ENCODE results near the gene MLPH. TPM values are rescaled to one million over a fixed set of nuclear protein-coding genes. Genes with fewer than 3 reads are reported as not detected.

MLPH gene
- total RNA-seq, 1 donor from 2014 or later: not detected

GRCh38 chr2:237449193-237449881 is 37.7 kb upstream of the MLPH start:
- no peaks in the 10 kb centered on the region for H3K27me3 Mint-ChIP-seq (ENCODE audit: low read depth)
- H3K9me3 Mint-ChIP-seq: no peaks in the 10 kb centered on the region
- no peak for DNase-seq (ENCODE audit: low spot score)
- H3K36me3 Mint-ChIP-seq (ENCODE audit: low read depth): no peaks in the 10 kb centered on the region
- H3K4me3 Mint-ChIP-seq (ENCODE audit: low read depth): no peak overlapping the region
- intact Hi-C loops (cut with micrococcal nuclease): no loop called here
- H3K27ac Mint-ChIP-seq: no peak overlapping the region
- no peaks in the 10 kb centered on the region for H3K4me1 Mint-ChIP-seq (ENCODE audit: low read depth)

GRCh38 chr2:237450108-237450507 is 36.9 kb upstream of the MLPH start:
- H3K27ac Mint-ChIP-seq: no peak overlapping the region
- intact Hi-C loops (cut with micrococcal nuclease): no loop called here
- no peaks in the 10 kb centered on the region for H3K36me3 Mint-ChIP-seq (ENCODE audit: low read depth)
- no peaks in the 10 kb centered on the region for H3K27me3 Mint-ChIP-seq (ENCODE audit: low read depth)
- no peak for DNase-seq (ENCODE audit: low spot score)
- H3K9me3 Mint-ChIP-seq: no peaks in the 10 kb centered on the region
- H3K4me3 Mint-ChIP-seq (ENCODE audit: low read depth): no peak overlapping the region
- no peaks in the 10 kb centered on the region for H3K4me1 Mint-ChIP-seq (ENCODE audit: low read depth)

GRCh38 chr2:237450583-237450982 is 36.5 kb upstream of the MLPH start:
- Mint-ChIP-seq H3K36me3 (ENCODE audit: low read depth) (no peaks in the 10 kb centered on the region), H3K4me3 (ENCODE audit: low read depth) (no peak overlapping the region), H3K9me3 (no peaks in the 10 kb centered on the region), H3K27me3 (ENCODE audit: low read depth) (no peaks in the 10 kb centered on the region), H3K4me1 (ENCODE audit: low read depth) (no peaks in the 10 kb centered on the region), H3K27ac (no peak overlapping the region)
- no peak for DNase-seq (ENCODE audit: low spot score)
- intact Hi-C loops (cut with micrococcal nuclease): no loop called here

GRCh38 chr2:237451643-237452469 is 35.2 kb upstream of the MLPH start:
- no peak for DNase-seq (ENCODE audit: low spot score)
- H3K9me3 Mint-ChIP-seq: no peaks in the 10 kb centered on the region
- no peak overlapping the region for H3K4me3 Mint-ChIP-seq (ENCODE audit: low read depth)
- H3K27me3 Mint-ChIP-seq (ENCODE audit: low read depth): no peaks in the 10 kb centered on the region
- intact Hi-C loops (cut with micrococcal nuclease): no loop called here
- H3K4me1 Mint-ChIP-seq (ENCODE audit: low read depth): no peaks in the 10 kb centered on the region
- no peaks in the 10 kb centered on the region for H3K36me3 Mint-ChIP-seq (ENCODE audit: low read depth)
- H3K27ac Mint-ChIP-seq: no peak overlapping the region

- Mint-ChIP-seq H3K27ac (no peak overlapping the region), H3K4me3 (ENCODE audit: low read depth) (no peak overlapping the region), H3K9me3 (peaks cover 9% of the 10 kb centered on the region), H3K27me3 (ENCODE audit: low read depth) (no peaks in the 10 kb centered on the region), H3K36me3 (ENCODE audit: low read depth) (no peaks in the 10 kb centered on the region), H3K4me1 (ENCODE audit: low read depth) (peaks cover 5% of the 10 kb centered on the region)
- no peak for DNase-seq (ENCODE audit: low spot score)
- intact Hi-C loops (cut with micrococcal nuclease): no loop called here
Measured at GRCh38 chr2:237452861-237453260, 34.2 kb upstream of the MLPH start.

GRCh38 chr2:237453671-237454070 is 33.4 kb upstream of the MLPH start:
- Mint-ChIP-seq H3K27me3 (ENCODE audit: low read depth) (no peaks in the 10 kb centered on the region), H3K36me3 (ENCODE audit: low read depth) (no peaks in the 10 kb centered on the region), H3K27ac (no peak overlapping the region), H3K9me3 (peaks cover 15% of the 10 kb centered on the region), H3K4me3 (ENCODE audit: low read depth) (no peak overlapping the region), H3K4me1 (ENCODE audit: low read depth) (peaks cover 13% of the 10 kb centered on the region)
- intact Hi-C loops (cut with micrococcal nuclease): no loop called here
- DNase-seq (ENCODE audit: low spot score): no peak

- intact Hi-C loops (cut with micrococcal nuclease): no loop called here
- peaks cover 15% of the 10 kb centered on the region for H3K9me3 Mint-ChIP-seq
- no peak overlapping the region for H3K4me3 Mint-ChIP-seq (ENCODE audit: low read depth)
- H3K27ac Mint-ChIP-seq: no peak overlapping the region
- no peaks in the 10 kb centered on the region for H3K27me3 Mint-ChIP-seq (ENCODE audit: low read depth)
- DNase-seq (ENCODE audit: low spot score): no peak
- H3K36me3 Mint-ChIP-seq (ENCODE audit: low read depth): no peaks in the 10 kb centered on the region
- H3K4me1 Mint-ChIP-seq (ENCODE audit: low read depth): peaks cover 28% of the 10 kb centered on the region
Measured at GRCh38 chr2:237455764-237456163, 31.3 kb upstream of the MLPH start.

GRCh38 chr2:237456200-237456843 is 30.7 kb upstream of the MLPH start:
- Mint-ChIP-seq H3K27me3 (ENCODE audit: low read depth) (no peaks in the 10 kb centered on the region), H3K9me3 (peaks cover 15% of the 10 kb centered on the region), H3K36me3 (ENCODE audit: low read depth) (no peaks in the 10 kb centered on the region), H3K4me3 (ENCODE audit: low read depth) (no peak overlapping the region), H3K4me1 (ENCODE audit: low read depth) (peaks cover 28% of the 10 kb centered on the region), H3K27ac (no peak overlapping the region)
- intact Hi-C loops (cut with micrococcal nuclease): no loop called here
- no peak for DNase-seq (ENCODE audit: low spot score)

GRCh38 chr2:237457388-237457941 is 29.6 kb upstream of the MLPH start:
- no peak overlapping the region for H3K4me3 Mint-ChIP-seq (ENCODE audit: low read depth)
- peaks cover 28% of the 10 kb centered on the region for H3K4me1 Mint-ChIP-seq (ENCODE audit: low read depth)
- H3K36me3 Mint-ChIP-seq (ENCODE audit: low read depth): no peaks in the 10 kb centered on the region
- H3K27ac Mint-ChIP-seq: no peak overlapping the region
- no peak for DNase-seq (ENCODE audit: low spot score)
- intact Hi-C loops (cut with micrococcal nuclease): no loop called here
- no peaks in the 10 kb centered on the region for H3K27me3 Mint-ChIP-seq (ENCODE audit: low read depth)
- H3K9me3 Mint-ChIP-seq: peaks cover 15% of the 10 kb centered on the region

GRCh38 chr2:237458519-237458918 is 28.5 kb upstream of the MLPH start:
- Mint-ChIP-seq H3K9me3 (peaks cover 15% of the 10 kb centered on the region), H3K4me1 (ENCODE audit: low read depth) (peaks cover 28% of the 10 kb centered on the region), H3K36me3 (ENCODE audit: low read depth) (no peaks in the 10 kb centered on the region), H3K27ac (peak overlapping the region; percentile 30), H3K27me3 (ENCODE audit: low read depth) (no peaks in the 10 kb centered on the region), H3K4me3 (ENCODE audit: low read depth) (no peak overlapping the region)
- no peak for DNase-seq (ENCODE audit: low spot score)
- intact Hi-C loops (cut with micrococcal nuclease): loop anchor here (1.0 kb wide), 1 partner anchor 17 kb away; no protein-coding TSS in a partner anchor

- Mint-ChIP-seq H3K9me3 (peaks cover 15% of the 10 kb centered on the region), H3K36me3 (ENCODE audit: low read depth) (no peaks in the 10 kb centered on the region), H3K4me3 (ENCODE audit: low read depth) (no peak overlapping the region), H3K27me3 (ENCODE audit: low read depth) (no peaks in the 10 kb centered on the region), H3K4me1 (ENCODE audit: low read depth) (peaks cover 28% of the 10 kb centered on the region), H3K27ac (no peak overlapping the region)
- no peak for DNase-seq (ENCODE audit: low spot score)
- intact Hi-C loops (cut with micrococcal nuclease): no loop called here
Measured at GRCh38 chr2:237459226-237459625, 27.8 kb upstream of the MLPH start.

GRCh38 chr2:237459741-237460174 is 27.3 kb upstream of the MLPH start:
- intact Hi-C loops (cut with micrococcal nuclease): no loop called here
- Mint-ChIP-seq H3K4me1 (ENCODE audit: low read depth) (peaks cover 28% of the 10 kb centered on the region), H3K36me3 (ENCODE audit: low read depth) (no peaks in the 10 kb centered on the region), H3K27me3 (ENCODE audit: low read depth) (no peaks in the 10 kb centered on the region), H3K4me3 (ENCODE audit: low read depth) (no peak overlapping the region), H3K27ac (no peak overlapping the region), H3K9me3 (peaks cover 15% of the 10 kb centered on the region)
- DNase-seq (ENCODE audit: low spot score): no peak
